Neural cell (in vitro differentiated cells): Measurements from ENCODE around the gene ZNF564. TPM values are rescaled to one million over a fixed set of nuclear protein-coding genes. Genes with fewer than 3 reads are reported as not detected.

Source experiments
- H2AFZ ChIP-seq: fragments of 200-600, 300-800 bp; sonication (generic), shearing (Covaris generic); 2 replicates; pipeline ENCODE4 v1.6.0; 2014; ENCODE audit warnings: low read depth, mild to moderate bottlenecking, antibody characterized with exemption, low read length, moderate library complexity
- H3F3A ChIP-seq: fragments of 200-600 bp; shearing (Covaris generic); 2 replicates; pipeline ENCODE4 v1.6.1; 2016; ENCODE audit warnings: mild to moderate bottlenecking, moderate library complexity, mixed read lengths, antibody characterized with exemption, low read length; ENCODE audit not compliant: insufficient read depth, poor library complexity, severe bottlenecking
- H3K27ac ChIP-seq: fragments of 200-600, 300-800 bp; sonication (generic), shearing (Covaris generic); 2 replicates; pipeline ENCODE4 v1.5.1; 2014; ENCODE audit warnings: mild to moderate bottlenecking, low read length, moderate library complexity
- H3K27me3 ChIP-seq: fragments of 300-800, 200-600 bp; sonication (generic), shearing (Covaris generic); 2 replicates; pipeline ENCODE4 v1.6.0; 2014; ENCODE audit warnings: mild to moderate bottlenecking, low read depth, low read length, moderate library complexity; ENCODE audit not compliant: insufficient read depth
- H3K36me3 ChIP-seq: fragments of 300-800, 200-600 bp; sonication (generic), shearing (Covaris generic); 2 replicates; pipeline ENCODE4 v1.5.1; 2014; ENCODE audit warnings: mild to moderate bottlenecking, antibody characterized with exemption, low read length, moderate library complexity; ENCODE audit not compliant: insufficient read depth
- H3K4me2 ChIP-seq: fragments of 300-800, 200-600 bp; sonication (generic), shearing (Covaris generic); 2 replicates; pipeline ENCODE4 v1.6.0; 2014; ENCODE audit warnings: mild to moderate bottlenecking, low read length
- H3K4me3 ChIP-seq: fragments of 300-800, 200-600 bp; sonication (generic), shearing (Covaris generic); 2 replicates; pipeline ENCODE4 v1.5.1; 2014; ENCODE audit warnings: mild to moderate bottlenecking, low read length, moderate library complexity
- H3K79me2 ChIP-seq: fragments of 200-600 bp; shearing (Covaris generic); replicated peaks from 2 replicates; pipeline ENCODE4 v1.6.0; 2014; ENCODE audit warnings: mild to moderate bottlenecking, low read length, moderate library complexity; ENCODE audit not compliant: insufficient read depth
- H3K9ac ChIP-seq: fragments of 300-800, 200-600 bp; sonication (generic), shearing (Covaris generic); 2 replicates; pipeline ENCODE4 v1.6.1; 2016; ENCODE audit warnings: mild to moderate bottlenecking, low read length, mixed read lengths
- H3K9me2 ChIP-seq: fragments of 200-600 bp; shearing (Covaris generic); 2 replicates; pipeline ENCODE4 v1.6.1; 2016; ENCODE audit warnings: mild to moderate bottlenecking, low read length, mixed read lengths; ENCODE audit not compliant: insufficient read depth
- H3K9me3 ChIP-seq: fragments of 200-600, 300-800 bp; sonication (generic), shearing (Covaris generic); 2 replicates; pipeline ENCODE4 v1.6.1; 2016; ENCODE audit warnings: mild to moderate bottlenecking, mixed run types, low read length, moderate library complexity, mixed read lengths
- H4K20me1 ChIP-seq: fragments of 200-600 bp; shearing (Covaris generic); 2 replicates; pipeline ENCODE4 v1.6.1; 2016; ENCODE audit warnings: mild to moderate bottlenecking, mixed run types; ENCODE audit not compliant: insufficient read depth
- EP300 ChIP-seq: fragments of 450-650 bp; conservative IDR thresholded peaks from 2 replicates; pipeline ENCODE4 v1.6.1; 2014; ENCODE audit warnings: antibody characterized with exemption, mild to moderate bottlenecking, moderate library complexity; ENCODE audit not compliant: poor library complexity, severe bottlenecking
- EZH2 ChIP-seq: fragments of 200-600, 300-800 bp; shearing (Covaris generic), sonication (generic); IDR thresholded peaks from 2 replicates; pipeline ENCODE4 v1.6.1; 2014; ENCODE audit warnings: antibody characterized with exemption, low read length, borderline replicate concordance, mild to moderate bottlenecking; ENCODE audit not compliant: insufficient read depth, poor library complexity, severe bottlenecking
- MXI1 ChIP-seq: fragments of 450-650 bp; conservative IDR thresholded peaks from 2 replicates; pipeline ENCODE4 v1.6.1; 2014; ENCODE audit warnings: antibody characterized with exemption, mild to moderate bottlenecking; ENCODE audit not compliant: poor library complexity, severe bottlenecking
- POLR2AphosphoS5 ChIP-seq: IDR thresholded peaks from 2 replicates; pipeline ENCODE4 v1.6.1; 2012
- RAD21 ChIP-seq: fragments of 450-650 bp; conservative IDR thresholded peaks from 2 replicates; pipeline ENCODE4 v1.6.1; 2014; ENCODE audit warnings: antibody characterized with exemption, mild to moderate bottlenecking, moderate library complexity
- SMC3 ChIP-seq: fragments of 450-650 bp; conservative IDR thresholded peaks from 2 replicates; pipeline ENCODE4 v1.6.1; 2014; ENCODE audit warnings: antibody characterized with exemption, mild to moderate bottlenecking, moderate library complexity; ENCODE audit not compliant: poor library complexity
- TAF1 ChIP-seq: IDR thresholded peaks from 2 replicates; pipeline ENCODE4 v1.6.1; 2012; ENCODE audit warnings: low read depth
- polyA plus RNA-seq: library from polyadenylated mRNA; depleted of rRNA; stranded (reverse); fragments of >200 nt; gene quantifications from 2 replicates; pipeline ENCODE4 v1.2.3, GENCODE V29; 2014
- TF ChIP-seq, protein P1 (sequence below): fragments of 450-650 bp; IDR thresholded peaks from 2 replicates; pipeline ENCODE4 v1.5.1; 2014; ENCODE audit warnings: antibody characterized with exemption, mild to moderate bottlenecking, moderate library complexity; ENCODE audit not compliant: poor library complexity, severe bottlenecking

The ZNF564 gene
- polyA plus RNA-seq, 1 donor from 2014 or later = 7.6 TPM

DNA sequence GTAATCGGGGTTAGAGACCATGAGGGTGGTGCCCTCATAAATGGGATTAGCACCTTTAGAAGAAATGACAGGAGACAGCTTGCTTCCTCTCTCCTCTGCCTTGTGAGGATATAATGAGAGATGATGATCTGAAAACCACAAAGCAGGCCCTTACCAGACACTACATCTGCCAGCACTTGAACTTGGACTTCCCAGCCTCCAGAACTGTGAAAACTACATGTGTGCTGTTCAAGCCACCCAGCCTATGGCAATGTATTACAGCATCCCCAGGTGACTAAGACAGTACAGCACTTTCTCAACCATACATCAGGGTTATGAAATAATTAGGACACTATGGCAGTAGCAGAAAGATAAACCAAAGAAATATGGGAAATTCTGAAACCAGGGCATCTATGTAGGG lies 7.4 kb downstream of the ZNF564 start:
- no peak for TF ChIP-seq POLR2AphosphoS5
- TF ChIP-seq MXI1 = no peak
- no peak for TF ChIP-seq EP300
- Histone ChIP-seq H3K27ac (no peak overlapping the region), H3K9me3 (no peaks in the 10 kb centered on the region), H3K36me3 (peaks cover 5% of the 10 kb centered on the region), H3K27me3 (no peaks in the 10 kb centered on the region), H3K9me2 (no peaks in the 10 kb centered on the region), H3K4me2 (no peak overlapping the region), H2AFZ (no peak overlapping the region), H3K9ac (no peak overlapping the region), H3K4me3 (no peak overlapping the region), H3K79me2 (peaks cover 32% of the 10 kb centered on the region), H3F3A (no peaks in the 10 kb centered on the region), H4K20me1 (no peaks in the 10 kb centered on the region)

DNA sequence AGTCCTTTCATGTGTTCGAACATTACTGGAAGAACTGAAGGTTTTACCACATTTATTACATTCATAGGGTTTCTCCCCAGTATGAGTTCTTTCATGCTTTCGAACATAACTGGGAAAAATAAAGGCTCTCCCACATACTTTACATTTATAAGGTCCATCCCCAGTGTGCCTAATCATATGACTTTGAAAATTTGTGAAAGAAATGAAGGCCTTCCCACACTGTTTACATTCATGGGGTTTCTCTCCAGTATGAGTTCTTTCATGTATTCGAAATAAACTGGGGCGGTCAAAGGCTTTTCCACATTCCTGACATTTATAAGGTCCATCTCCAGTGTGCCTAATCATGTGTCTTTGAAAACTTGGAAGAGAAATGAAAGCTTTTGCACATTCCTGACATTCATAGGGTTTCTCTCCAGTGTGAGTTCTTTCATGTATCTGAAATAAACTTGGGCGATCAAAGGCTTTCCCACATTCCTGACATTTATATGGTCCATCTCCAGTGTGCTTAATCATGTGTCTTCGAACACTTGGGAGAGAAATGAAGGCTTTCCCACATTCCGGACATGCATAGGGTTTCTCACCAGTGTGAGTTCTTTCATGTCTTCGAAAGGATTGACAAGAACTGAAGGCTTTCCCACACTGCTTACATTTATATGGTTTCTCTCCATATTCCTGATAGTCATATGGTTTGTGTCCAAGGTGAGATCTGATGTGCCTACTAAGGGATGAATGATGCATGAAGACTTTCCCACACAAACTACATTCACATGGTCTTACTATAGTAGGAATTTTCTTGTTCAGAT lies 24.0 kb downstream of the ZNF564 start:
- H3K9me3 ChIP-seq = peaks cover 49% of the 10 kb centered on the region
- no peak overlapping the region for H3K9ac ChIP-seq
- no peak overlapping the region for H3K4me3 ChIP-seq

DNA sequence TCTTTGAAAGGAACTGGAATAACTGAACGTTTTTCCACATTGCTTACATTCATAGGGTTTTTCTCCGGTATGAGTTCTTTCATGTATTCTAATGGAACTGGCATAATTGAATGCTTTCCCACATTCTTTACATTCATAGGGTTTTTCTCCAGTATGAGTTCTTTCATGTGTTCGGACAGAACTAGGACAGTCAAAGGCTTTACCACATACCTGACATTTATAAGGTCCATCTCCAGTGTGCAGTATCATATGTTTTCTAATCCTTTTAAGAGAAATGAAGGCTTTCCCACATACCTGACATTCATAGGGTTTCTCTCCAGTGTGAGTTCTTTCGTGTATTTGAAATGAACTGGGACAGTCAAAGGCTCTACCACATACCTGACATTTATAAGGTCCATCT lies 24.7 kb downstream of the ZNF564 start:
- no peak for TF ChIP-seq SMC3
- no peak for TF ChIP-seq RAD21
- no peak for TF ChIP-seq EP300
- TF ChIP-seq POLR2AphosphoS5 = no peak
- TF ChIP-seq TAF1 = no peak
- no peak for TF ChIP-seq EZH2
- TF ChIP-seq MXI1 = no peak
- TF ChIP-seq, protein P1, sequence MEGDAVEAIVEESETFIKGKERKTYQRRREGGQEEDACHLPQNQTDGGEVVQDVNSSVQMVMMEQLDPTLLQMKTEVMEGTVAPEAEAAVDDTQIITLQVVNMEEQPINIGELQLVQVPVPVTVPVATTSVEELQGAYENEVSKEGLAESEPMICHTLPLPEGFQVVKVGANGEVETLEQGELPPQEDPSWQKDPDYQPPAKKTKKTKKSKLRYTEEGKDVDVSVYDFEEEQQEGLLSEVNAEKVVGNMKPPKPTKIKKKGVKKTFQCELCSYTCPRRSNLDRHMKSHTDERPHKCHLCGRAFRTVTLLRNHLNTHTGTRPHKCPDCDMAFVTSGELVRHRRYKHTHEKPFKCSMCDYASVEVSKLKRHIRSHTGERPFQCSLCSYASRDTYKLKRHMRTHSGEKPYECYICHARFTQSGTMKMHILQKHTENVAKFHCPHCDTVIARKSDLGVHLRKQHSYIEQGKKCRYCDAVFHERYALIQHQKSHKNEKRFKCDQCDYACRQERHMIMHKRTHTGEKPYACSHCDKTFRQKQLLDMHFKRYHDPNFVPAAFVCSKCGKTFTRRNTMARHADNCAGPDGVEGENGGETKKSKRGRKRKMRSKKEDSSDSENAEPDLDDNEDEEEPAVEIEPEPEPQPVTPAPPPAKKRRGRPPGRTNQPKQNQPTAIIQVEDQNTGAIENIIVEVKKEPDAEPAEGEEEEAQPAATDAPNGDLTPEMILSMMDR = no peak

More for the DNA sequence above, 24.0 kb downstream of the ZNF564 start:
- Histone ChIP-seq H3K36me3 (peaks cover 49% of the 10 kb centered on the region), H3K4me2 (no peak overlapping the region), H3K27ac (no peak overlapping the region), H2AFZ (no peak overlapping the region), H3K79me2 (peaks cover 12% of the 10 kb centered on the region), H3K27me3 (no peaks in the 10 kb centered on the region), H3K9me2 (no peaks in the 10 kb centered on the region), H4K20me1 (no peaks in the 10 kb centered on the region), H3F3A (no peaks in the 10 kb centered on the region)
- TF ChIP-seq MXI1 = no peak
- TF ChIP-seq EP300 = no peak
- no peak for TF ChIP-seq POLR2AphosphoS5
- TF ChIP-seq SMC3 = no peak

More for the DNA sequence above, 24.7 kb downstream of the ZNF564 start:
- Histone ChIP-seq H3K9me3 (peaks cover 55% of the 10 kb centered on the region), H3F3A (no peaks in the 10 kb centered on the region), H3K27me3 (no peaks in the 10 kb centered on the region), H2AFZ (no peak overlapping the region), H3K27ac (no peak overlapping the region), H3K79me2 (peaks cover 12% of the 10 kb centered on the region), H3K4me2 (no peak overlapping the region), H3K36me3 (peaks cover 49% of the 10 kb centered on the region), H3K9me2 (no peaks in the 10 kb centered on the region), H3K4me3 (no peak overlapping the region), H3K9ac (no peak overlapping the region), H4K20me1 (no peaks in the 10 kb centered on the region)
